Neural progenitor cell (in vitro differentiated cells): Measurements from ENCODE around the gene CNOT3. TPM values are rescaled to one million over a fixed set of nuclear protein-coding genes. Genes with fewer than 3 reads are reported as not detected.
"Not testable (repeated sequence)": the region's sequence is repeated elsewhere in the genome, so short reads cannot be mapped to it uniquely, and the experiment has no call there.

ENCODE experiments used
- DNase-seq: peaks from one replicate; pipeline ENCODE4 v3.0.0-alpha.2; 2016; ENCODE audit warnings: low spot score
- H2AFZ ChIP-seq: fragments of 200-600 bp; sonication (generic); replicated peaks from 2 replicates; pipeline ENCODE4 v1.6.1; 2016; ENCODE audit warnings: antibody characterized with exemption
- H3F3A ChIP-seq: fragments of 200-600 bp; sonication (generic); 2 replicates; pipeline ENCODE4 v1.6.1; 2016; ENCODE audit warnings: antibody characterized with exemption, low read depth
- H3K27ac ChIP-seq: fragments of 200-600 bp; sonication (generic); 2 replicates; pipeline ENCODE4 v1.5.1; 2016; ENCODE audit warnings: mild to moderate bottlenecking
- H3K27me3 ChIP-seq: fragments of 200-600 bp; sonication (generic); 2 replicates; pipeline ENCODE4 v1.6.1; 2016; ENCODE audit warnings: mild to moderate bottlenecking, moderate library complexity
- H3K36me3 ChIP-seq: fragments of 200-600 bp; sonication (generic); 2 replicates; pipeline ENCODE4 v1.5.1; 2016
- H3K4me1 ChIP-seq: fragments of 200-600 bp; sonication (generic); 2 replicates; pipeline ENCODE4 v1.6.1; 2016; ENCODE audit warnings: mixed run types
- H3K4me2 ChIP-seq: fragments of 200-600 bp; sonication (generic); 2 replicates; pipeline ENCODE4 v1.6.1; 2016
- H3K4me3 ChIP-seq: fragments of 200-600 bp; sonication (generic); 2 replicates; pipeline ENCODE4 v1.5.1; 2016
- H3K79me2 ChIP-seq: fragments of 200-600 bp; sonication (generic); 2 replicates; pipeline ENCODE4 v1.6.1; 2016; ENCODE audit warnings: low read depth
- H3K9ac ChIP-seq: fragments of 200-600 bp; sonication (generic); 2 replicates; pipeline ENCODE4 v1.6.1; 2016
- H3K9me3 ChIP-seq: fragments of 200-600 bp; sonication (generic); 2 replicates; pipeline ENCODE4 v1.5.1; 2016; ENCODE audit warnings: low read depth
- H4K20me1 ChIP-seq: fragments of 200-600 bp; sonication (generic); 2 replicates; pipeline ENCODE4 v1.6.1; 2016; ENCODE audit warnings: low read depth
- H3K27ac Mint-ChIP-seq: 3 replicates; pipeline ENCODE4 v1.8.0; 2021; ENCODE audit warnings: mixed read lengths
- H3K27me3 Mint-ChIP-seq: 2 replicates; pipeline ENCODE4 v1.8.0; 2022; ENCODE audit warnings: low read depth, mild to moderate bottlenecking, inconsistent platforms, moderate library complexity, mixed read lengths; ENCODE audit not compliant: insufficient read depth
- H3K36me3 Mint-ChIP-seq: 3 replicates; pipeline ENCODE4 v1.8.0; 2021; ENCODE audit warnings: mixed read lengths
- H3K4me1 Mint-ChIP-seq: 3 replicates; pipeline ENCODE4 v1.8.0; 2021; ENCODE audit warnings: mixed read lengths
- H3K4me3 Mint-ChIP-seq: 3 replicates; pipeline ENCODE4 v1.8.0; 2021; ENCODE audit warnings: mild to moderate bottlenecking, moderate library complexity, mixed read lengths
- H3K9me3 Mint-ChIP-seq: 3 replicates; pipeline ENCODE4 v1.8.0; 2020; ENCODE audit warnings: mixed read lengths
- EZH2 ChIP-seq: fragments of 200-600 bp; sonication (generic); IDR thresholded peaks from 2 replicates; pipeline ENCODE4 v1.6.1; 2017; ENCODE audit warnings: antibody characterized with exemption, mild to moderate bottlenecking, moderate library complexity
- EZH2phosphoT487 ChIP-seq: fragments of 200-600 bp; sonication (generic); IDR thresholded peaks from 2 replicates; pipeline ENCODE4 v1.6.1; 2017; ENCODE audit warnings: antibody characterized with exemption
- total RNA-seq: library from RNA; depleted of rRNA; stranded (reverse); fragments of >200 nt; gene quantifications from 2 replicates; pipeline ENCODE4 v1.2.3, GENCODE V29; 2015; ENCODE audit warnings: low replicate concordance
- TF ChIP-seq, protein P1 (sequence below): fragments of 200-600 bp; sonication (generic); IDR thresholded peaks from 2 replicates; pipeline ENCODE4 v1.5.1; 2017; ENCODE audit warnings: antibody characterized with exemption, mild to moderate bottlenecking

The CNOT3 gene
- total RNA-seq, 1 donor from 2014 or later: 29.4 TPM

DNA sequence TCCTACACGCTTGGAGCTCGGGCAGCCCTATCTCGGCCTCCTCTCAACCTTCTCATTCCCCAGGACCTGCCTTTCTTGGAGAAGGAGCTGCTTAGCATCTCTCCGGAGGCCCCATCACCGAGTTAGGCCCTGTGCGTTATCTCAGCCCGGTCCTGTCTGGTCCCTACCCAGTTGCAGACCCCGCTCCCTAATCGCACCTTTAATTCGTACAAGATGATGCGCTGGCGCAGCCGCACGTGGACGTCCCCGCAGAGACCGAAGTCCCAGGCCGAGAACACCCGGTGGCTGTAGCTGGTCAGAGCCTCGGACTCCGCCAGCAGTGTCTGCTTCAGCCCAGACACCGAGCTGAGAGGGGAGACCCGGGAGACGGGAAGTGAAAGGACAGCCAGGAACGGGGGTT lies 27.7 kb downstream of the CNOT3 start:
- H3K4me2 ChIP-seq: no peak overlapping the region
- TF ChIP-seq EZH2 (no peak), EZH2phosphoT487 (no peak)
- TF ChIP-seq, protein P1, sequence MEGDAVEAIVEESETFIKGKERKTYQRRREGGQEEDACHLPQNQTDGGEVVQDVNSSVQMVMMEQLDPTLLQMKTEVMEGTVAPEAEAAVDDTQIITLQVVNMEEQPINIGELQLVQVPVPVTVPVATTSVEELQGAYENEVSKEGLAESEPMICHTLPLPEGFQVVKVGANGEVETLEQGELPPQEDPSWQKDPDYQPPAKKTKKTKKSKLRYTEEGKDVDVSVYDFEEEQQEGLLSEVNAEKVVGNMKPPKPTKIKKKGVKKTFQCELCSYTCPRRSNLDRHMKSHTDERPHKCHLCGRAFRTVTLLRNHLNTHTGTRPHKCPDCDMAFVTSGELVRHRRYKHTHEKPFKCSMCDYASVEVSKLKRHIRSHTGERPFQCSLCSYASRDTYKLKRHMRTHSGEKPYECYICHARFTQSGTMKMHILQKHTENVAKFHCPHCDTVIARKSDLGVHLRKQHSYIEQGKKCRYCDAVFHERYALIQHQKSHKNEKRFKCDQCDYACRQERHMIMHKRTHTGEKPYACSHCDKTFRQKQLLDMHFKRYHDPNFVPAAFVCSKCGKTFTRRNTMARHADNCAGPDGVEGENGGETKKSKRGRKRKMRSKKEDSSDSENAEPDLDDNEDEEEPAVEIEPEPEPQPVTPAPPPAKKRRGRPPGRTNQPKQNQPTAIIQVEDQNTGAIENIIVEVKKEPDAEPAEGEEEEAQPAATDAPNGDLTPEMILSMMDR: no peak
- no peaks in the 10 kb centered on the region for H4K20me1 ChIP-seq
- no peaks in the 10 kb centered on the region for H3K79me2 ChIP-seq
- Mint-ChIP-seq H3K36me3 (peaks cover 13% of the 10 kb centered on the region), H3K4me3 (no peak overlapping the region), H3K4me1 (peaks cover 13% of the 10 kb centered on the region), H3K27ac (no peak overlapping the region), H3K27me3 (peaks cover 17% of the 10 kb centered on the region), H3K9me3 (peaks cover 30% of the 10 kb centered on the region)
- peaks cover 39% of the 10 kb centered on the region for H3K27me3 ChIP-seq
- H3F3A ChIP-seq: peaks cover 12% of the 10 kb centered on the region
- no peak overlapping the region for H3K4me3 ChIP-seq
- no peaks in the 10 kb centered on the region for H3K9me3 ChIP-seq
- no peak for DNase-seq
- no peak overlapping the region for H3K27ac ChIP-seq
- no peaks in the 10 kb centered on the region for H3K36me3 ChIP-seq
- H3K4me1 ChIP-seq: no peaks in the 10 kb centered on the region
- no peak overlapping the region for H3K9ac ChIP-seq
- H2AFZ ChIP-seq: no peak overlapping the region

DNA sequence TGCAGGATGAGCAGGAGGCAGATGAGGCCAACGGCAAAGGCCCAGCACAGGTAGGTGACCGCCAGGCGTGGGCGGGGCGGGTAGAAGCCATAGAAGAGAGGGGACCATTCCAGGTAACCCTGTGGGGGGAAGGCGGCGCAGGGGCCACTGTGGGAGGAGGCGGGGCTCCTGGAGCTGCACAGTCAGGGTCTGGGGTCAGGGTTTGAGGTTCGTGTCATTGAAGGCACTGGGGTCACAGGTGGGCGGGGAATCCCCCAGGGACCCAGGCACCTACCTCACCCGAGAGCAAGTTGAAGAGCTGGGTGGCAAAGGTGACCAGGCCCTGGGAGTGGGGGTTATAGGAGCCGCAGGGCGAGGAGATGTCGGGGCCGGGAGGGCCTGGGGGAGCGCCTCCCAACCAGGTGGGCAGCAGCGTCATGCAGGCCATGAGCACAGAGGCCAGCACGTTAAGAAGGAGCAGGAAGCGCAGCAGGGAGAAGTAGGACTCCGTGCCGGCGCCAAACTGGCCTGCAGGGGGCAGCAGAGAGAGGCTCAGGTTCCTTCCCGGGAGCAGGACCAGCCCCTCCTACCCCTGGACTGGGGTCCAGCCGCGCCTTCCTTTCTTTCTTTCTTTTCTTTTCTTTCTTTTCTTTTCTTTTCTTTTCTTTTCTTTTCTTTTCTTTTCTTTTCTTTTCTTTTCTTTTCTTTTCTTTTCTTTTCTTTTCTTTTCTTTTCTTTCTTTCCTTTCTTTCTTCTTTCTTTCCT lies 30.8 kb downstream of the CNOT3 start:
- H3K27me3 ChIP-seq: peaks cover 25% of the 10 kb centered on the region
- no peak overlapping the region for H3K4me2 ChIP-seq
- H3K9me3 Mint-ChIP-seq: peaks cover 20% of the 10 kb centered on the region
- H3K36me3 ChIP-seq: no peaks in the 10 kb centered on the region
- peaks cover 11% of the 10 kb centered on the region for H3K27me3 Mint-ChIP-seq
- peaks cover 6% of the 10 kb centered on the region for H3K36me3 Mint-ChIP-seq
- DNase-seq: peak; percentile 91
- no peaks in the 10 kb centered on the region for H3K9me3 ChIP-seq
- TF ChIP-seq, protein P1: peak; percentile 73
- TF ChIP-seq EZH2phosphoT487: no peak
- H3K27ac ChIP-seq: no peak overlapping the region
- H3K4me1 ChIP-seq: peaks cover 3% of the 10 kb centered on the region
- no peak overlapping the region for H2AFZ ChIP-seq
- H3F3A ChIP-seq: peaks cover 13% of the 10 kb centered on the region
- H3K4me3 ChIP-seq: no peak overlapping the region
- no peak overlapping the region for H3K9ac ChIP-seq
- no peaks in the 10 kb centered on the region for H4K20me1 ChIP-seq
- no peak overlapping the region for H3K27ac Mint-ChIP-seq
- H3K4me1 Mint-ChIP-seq: no peaks in the 10 kb centered on the region
- H3K79me2 ChIP-seq: no peaks in the 10 kb centered on the region
- H3K4me3 Mint-ChIP-seq: no peak overlapping the region

DNA sequence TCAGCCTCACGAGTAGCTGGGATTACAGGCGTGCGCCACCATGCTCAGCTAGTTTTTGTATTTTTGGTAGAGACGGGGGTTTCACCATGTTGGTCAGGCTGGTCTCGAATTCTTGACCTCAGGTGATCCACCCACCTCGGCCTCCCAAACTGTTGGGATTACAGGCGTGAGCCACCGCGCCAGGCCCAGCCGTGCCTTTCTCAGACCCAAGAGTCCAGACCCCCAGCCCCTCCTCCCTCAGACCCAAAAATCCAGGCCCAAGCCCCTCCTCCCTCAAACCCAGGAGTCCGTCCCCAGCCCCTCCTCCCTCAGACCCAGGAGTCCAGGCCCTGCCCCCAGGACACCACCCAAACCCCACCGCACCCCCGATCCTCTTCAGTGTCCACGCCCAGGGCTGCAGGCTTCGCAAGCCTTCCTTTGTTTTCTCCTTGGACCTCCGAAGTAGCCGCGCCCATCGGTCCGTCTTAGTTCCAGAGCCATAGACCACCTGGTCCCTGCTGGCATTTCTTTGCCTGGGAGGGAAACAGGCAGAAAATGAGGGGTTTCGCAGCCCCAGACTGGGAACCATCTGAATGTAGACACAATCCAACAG lies 31.7 kb downstream of the CNOT3 start:
- H3K27ac Mint-ChIP-seq: no peak overlapping the region

DNA sequence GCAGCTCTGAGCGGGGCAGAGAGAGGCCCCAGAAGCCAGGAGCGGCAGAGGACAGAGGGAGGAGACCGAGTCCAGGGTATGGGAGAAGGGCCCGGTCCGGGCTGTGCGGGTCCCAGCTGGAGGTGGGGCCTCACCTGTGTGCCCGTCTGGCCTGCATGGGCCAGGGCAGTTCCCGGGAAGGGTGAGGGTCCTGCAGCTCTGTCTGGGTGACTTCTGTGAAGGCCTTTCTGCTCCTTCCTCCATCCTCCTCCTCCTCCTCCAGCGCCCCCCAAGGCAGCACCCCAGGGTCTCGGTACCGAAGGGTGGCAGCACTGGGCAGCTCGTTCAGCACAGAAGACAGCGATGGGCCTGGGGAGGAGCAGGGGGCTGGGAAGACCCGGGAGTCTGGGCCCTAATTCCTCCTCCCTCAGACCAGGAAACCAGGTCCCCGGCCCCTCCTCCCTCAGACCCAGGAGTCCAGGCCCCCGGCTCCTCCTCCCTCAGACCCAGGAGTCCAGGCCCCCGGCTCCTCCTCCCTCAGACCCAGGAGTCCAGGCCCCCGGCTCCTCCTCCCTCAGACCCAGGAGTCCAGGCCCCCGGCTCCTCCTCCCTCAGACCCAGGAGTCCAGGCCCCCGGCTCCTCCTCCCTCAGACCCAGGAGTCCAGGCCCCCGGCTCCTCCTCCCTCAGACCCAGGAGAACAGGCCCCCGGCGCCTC lies 34.3 kb downstream of the CNOT3 start:
- H3K9me3 Mint-ChIP-seq, H3K9ac ChIP-seq, H3K4me1 Mint-ChIP-seq, H3K27ac Mint-ChIP-seq, H3K36me3 Mint-ChIP-seq, H3K27me3 ChIP-seq, H2AFZ ChIP-seq, DNase-seq, H3K27me3 Mint-ChIP-seq, H3K36me3 ChIP-seq, H3K9me3 ChIP-seq, H3K4me2 ChIP-seq, H4K20me1 ChIP-seq, H3K4me1 ChIP-seq, H3K4me3 ChIP-seq, H3K79me2 ChIP-seq, H3K27ac ChIP-seq: not testable (repeated sequence)
- H3K4me3 Mint-ChIP-seq: peak overlapping the region; percentile 7
- H3F3A ChIP-seq: peaks cover 16% of the 10 kb centered on the region

More for the DNA sequence above, 31.7 kb downstream of the CNOT3 start:
- H3K9ac ChIP-seq: no peak overlapping the region
- H3K27ac ChIP-seq: no peak overlapping the region
- DNase-seq: no peak
- H3K4me3 ChIP-seq: no peak overlapping the region
- H3K27me3 ChIP-seq: peaks cover 16% of the 10 kb centered on the region
- no peaks in the 10 kb centered on the region for H3K36me3 ChIP-seq
- no peak overlapping the region for H3K4me3 Mint-ChIP-seq
- peaks cover under 1% of the 10 kb centered on the region for H3K36me3 Mint-ChIP-seq
- H3K79me2 ChIP-seq: no peaks in the 10 kb centered on the region
- H3K4me2 ChIP-seq: no peak overlapping the region
- H2AFZ ChIP-seq: no peak overlapping the region
- peaks cover 8% of the 10 kb centered on the region for H3K27me3 Mint-ChIP-seq
- peaks cover 17% of the 10 kb centered on the region for H3F3A ChIP-seq
- peaks cover 3% of the 10 kb centered on the region for H4K20me1 ChIP-seq
- H3K4me1 ChIP-seq: peaks cover 3% of the 10 kb centered on the region
- no peak for TF ChIP-seq EZH2
- no peak for TF ChIP-seq EZH2phosphoT487
- TF ChIP-seq, protein P1: no peak
- peaks cover 14% of the 10 kb centered on the region for H3K9me3 Mint-ChIP-seq
- H3K4me1 Mint-ChIP-seq: no peaks in the 10 kb centered on the region
- no peaks in the 10 kb centered on the region for H3K9me3 ChIP-seq
